GM23338 (cell line): ENCODE measurements around the gene PEX13. TPM values are rescaled to one million over a fixed set of nuclear protein-coding genes. Genes with fewer than 3 reads are reported as not detected.

Source experiments
- ATAC-seq: fragments of 200-7000 bp; cut with Tn5 transposase; 3 replicates; pipeline ENCODE4 v1.9.1; 2020
- DNase-seq: peaks from one replicate; pipeline ENCODE4 v3.0.0-alpha.2; 2015; ENCODE audit warnings: low spot score
- H2AFZ ChIP-seq: fragments of 200-600 bp; sonication (generic); 2 replicates; pipeline ENCODE4 v1.8.0; 2016; ENCODE audit warnings: antibody characterized with exemption, mild to moderate bottlenecking, moderate library complexity
- H3F3A ChIP-seq: fragments of 200-600 bp; sonication (generic); replicated peaks from 2 replicates; pipeline ENCODE4 v1.8.0; 2017; ENCODE audit warnings: antibody characterized with exemption, mixed run types, low read depth
- H3K27ac ChIP-seq: fragments of 200-600 bp; sonication (generic); 2 replicates; pipeline ENCODE4 v1.6.1; 2016; ENCODE audit warnings: low read depth
- H3K27me3 ChIP-seq: fragments of 200-600 bp; sonication (generic); 2 replicates; pipeline ENCODE4 v1.8.0; 2016; ENCODE audit warnings: mild to moderate bottlenecking, mixed run types, moderate library complexity; ENCODE audit not compliant: insufficient read depth
- H3K36me3 ChIP-seq: fragments of 200-600 bp; sonication (generic); 2 replicates; pipeline ENCODE4 v1.8.0; 2016; ENCODE audit warnings: mild to moderate bottlenecking; ENCODE audit not compliant: insufficient read depth
- H3K4me1 ChIP-seq: fragments of 200-600 bp; sonication (generic); 2 replicates; pipeline ENCODE4 v1.8.0; 2016; ENCODE audit warnings: mild to moderate bottlenecking, moderate library complexity; ENCODE audit not compliant: insufficient read depth
- H3K4me2 ChIP-seq: fragments of 200-600 bp; sonication (generic); 2 replicates; pipeline ENCODE4 v1.7.1; 2017; ENCODE audit warnings: mixed run types
- H3K4me3 ChIP-seq: fragments of 200-600 bp; sonication (generic); 2 replicates; pipeline ENCODE4 v1.6.1; 2016; ENCODE audit warnings: mixed run types
- H3K79me2 ChIP-seq: fragments of 200-600 bp; sonication (generic); replicated peaks from 2 replicates; pipeline ENCODE4 v1.8.0; 2017; ENCODE audit warnings: mild to moderate bottlenecking; ENCODE audit not compliant: insufficient read depth
- H3K9me2 ChIP-seq: fragments of 200-600 bp; sonication (generic); 2 replicates; pipeline ENCODE4 v1.8.0; 2017; ENCODE audit not compliant: insufficient read depth
- H4K20me1 ChIP-seq: fragments of 200-600 bp; sonication (generic); replicated peaks from 2 replicates; pipeline ENCODE4 v1.8.0; 2017; ENCODE audit warnings: mild to moderate bottlenecking; ENCODE audit not compliant: insufficient read depth
- H3K27ac Mint-ChIP-seq: 2 replicates; pipeline ENCODE4 v1.8.0; 2020; ENCODE audit warnings: inconsistent platforms, mild to moderate bottlenecking, moderate library complexity, mixed read lengths
- H3K27me3 Mint-ChIP-seq: 3 replicates; pipeline ENCODE4 v1.8.0; 2022; ENCODE audit warnings: low read depth, mild to moderate bottlenecking, moderate library complexity, mixed read lengths, inconsistent platforms; ENCODE audit not compliant: insufficient read depth, poor library complexity
- H3K36me3 Mint-ChIP-seq: 3 replicates; pipeline ENCODE4 v1.8.0; 2021; ENCODE audit warnings: low read depth, mild to moderate bottlenecking, inconsistent platforms, moderate library complexity, mixed read lengths
- H3K4me1 Mint-ChIP-seq: 3 replicates; pipeline ENCODE4 v1.8.0; 2020; ENCODE audit warnings: mild to moderate bottlenecking, inconsistent platforms, mixed read lengths
- H3K4me3 Mint-ChIP-seq: 3 replicates; pipeline ENCODE4 v1.8.0; 2021; ENCODE audit warnings: moderate library complexity, mild to moderate bottlenecking, inconsistent platforms, mixed read lengths
- H3K9me3 Mint-ChIP-seq: 3 replicates; pipeline ENCODE4 v1.8.0; 2020; ENCODE audit warnings: moderate library complexity, mild to moderate bottlenecking, inconsistent platforms, mixed read lengths
- CTCF ChIP-seq, 2 experiments: fragments of 200-600 bp in 1 of 2; sonication (generic) in 1 of 2; conservative IDR thresholded peaks; 2 replicates each; pipeline versions ENCODE4 v1.5.1 to v1.6.1; 2016 to 2017; ENCODE audit warnings: antibody characterized with exemption in 2 of 2, low read depth in 2 of 2, mild to moderate bottlenecking in 2 of 2, moderate library complexity in 1 of 2
- EZH2 ChIP-seq: fragments of 200-600 bp; sonication (generic); IDR thresholded peaks from one replicate; pipeline ENCODE4 v1.8.0; 2017; ENCODE audit warnings: antibody characterized with exemption, mild to moderate bottlenecking, low read depth; ENCODE audit not compliant: unreplicated experiment
- EZH2phosphoT487 ChIP-seq: fragments of 200-600 bp; sonication (generic); IDR thresholded peaks from one replicate; pipeline ENCODE4 v1.8.1; 2018; ENCODE audit warnings: antibody characterized with exemption; ENCODE audit not compliant: unreplicated experiment
- JUNB ChIP-seq: IDR thresholded peaks from one replicate; pipeline ENCODE4 v1.6.1; 2016; ENCODE audit warnings: antibody characterized with exemption; ENCODE audit not compliant: unreplicated experiment
- NANOG ChIP-seq: IDR thresholded peaks from 2 replicates; pipeline ENCODE4 v1.6.1; 2016; ENCODE audit warnings: antibody characterized with exemption, borderline replicate concordance
- POLR2AphosphoS5 ChIP-seq: IDR thresholded peaks from 2 replicates; pipeline ENCODE4 v1.6.1; 2016; ENCODE audit warnings: antibody characterized with exemption, low read depth
- REST ChIP-seq: IDR thresholded peaks from one replicate; pipeline ENCODE4 v1.6.1; 2018; ENCODE audit warnings: antibody characterized with exemption; ENCODE audit not compliant: unreplicated experiment
- ZNF331 ChIP-seq: fragments of 250-450 bp; sonication (Bioruptor Pico); IDR thresholded peaks from 2 replicates; pipeline ENCODE4 v1.5.0; 2020; ENCODE audit warnings: low read depth, mild to moderate bottlenecking, moderate library complexity
- polyA plus RNA-seq: library from polyadenylated mRNA; unstranded; fragments of >200 nt; fragmentation: Nextera tagmentation; extraction: Ambion mirVana; gene quantifications from 2 replicates; pipeline ENCODE4 v1.2.1, GENCODE V29; 2016
- total RNA-seq: library from RNA; depleted of rRNA; stranded (reverse); fragments of >200 nt; shearing (Covaris generic); gene quantifications from 2 replicates; pipeline ENCODE4 v1.2.3, GENCODE V29; 2014
- TF ChIP-seq, protein P1 (sequence below): IDR thresholded peaks from 2 replicates; pipeline ENCODE4 v1.6.1; 2016; ENCODE audit warnings: antibody characterized with exemption

The PEX13 gene
- total and polyA plus RNA-seq, 2 experiments from 2014 or later: 15.8 to 29.2 TPM

GRCh38 chr2:60998628-60999545 lies 18.6 kb upstream of the PEX13 start:
- Histone ChIP-seq H2AFZ (no peak overlapping the region), H3K27me3 (no peaks in the 10 kb centered on the region), H3K4me3 (no peak overlapping the region), H3K9me2 (no peaks in the 10 kb centered on the region), H3K4me1 (no peaks in the 10 kb centered on the region), H3K4me2 (no peak overlapping the region), H3F3A (no peaks in the 10 kb centered on the region), H3K27ac (no peak overlapping the region), H3K79me2 (no peaks in the 10 kb centered on the region), H4K20me1 (no peaks in the 10 kb centered on the region), H3K36me3 (no peaks in the 10 kb centered on the region)
- peak; percentile 63 for ATAC-seq
- Mint-ChIP-seq H3K27me3 (no peaks in the 10 kb centered on the region), H3K27ac (no peak overlapping the region), H3K9me3 (peaks cover 5% of the 10 kb centered on the region; the same call in 2 of the 3 replicates), H3K4me1 (peaks cover 11% of the 10 kb centered on the region), H3K4me3 (no peak overlapping the region), H3K36me3 (peaks cover 4% of the 10 kb centered on the region; the same call in 2 of the 3 replicates)
- TF ChIP-seq CTCF (conservative IDR thresholded peaks at IDR 0.05; ENCODE audit: low read depth in 2 of 2) (peak; percentile 66 to 83), REST (no peak)
- DNase-seq: peak; percentile 75

DNA sequence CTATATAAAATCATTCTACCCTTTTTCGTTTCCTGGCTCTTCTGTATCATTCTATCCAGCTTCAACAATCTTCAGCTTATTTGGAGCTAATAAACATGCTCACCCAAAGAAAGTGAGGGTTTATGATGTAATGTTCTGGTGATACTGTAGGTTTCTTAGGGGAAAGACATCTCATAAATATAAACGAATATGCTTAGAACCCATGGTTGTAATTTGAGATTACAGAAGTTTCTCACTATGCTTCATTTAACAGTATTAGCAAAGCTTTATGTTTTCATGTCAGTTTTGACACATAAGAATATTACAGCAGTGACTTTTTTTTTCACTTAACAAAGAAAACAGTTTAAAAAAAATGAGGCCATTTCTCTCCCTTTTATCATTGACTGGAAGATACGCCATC lies 11.8 kb upstream of the PEX13 start:
- H3K4me3 Mint-ChIP-seq: no peak overlapping the region
- no peak overlapping the region for H2AFZ ChIP-seq
- H3K9me2 ChIP-seq: no peaks in the 10 kb centered on the region
- no peaks in the 10 kb centered on the region for H3K36me3 Mint-ChIP-seq
- no peaks in the 10 kb centered on the region for H3K9me3 Mint-ChIP-seq
- peaks cover 17% of the 10 kb centered on the region for H3K4me1 Mint-ChIP-seq
- H3F3A ChIP-seq: no peaks in the 10 kb centered on the region
- no peak overlapping the region for H3K27ac ChIP-seq
- H4K20me1 ChIP-seq: no peaks in the 10 kb centered on the region
- no peaks in the 10 kb centered on the region for H3K79me2 ChIP-seq
- H3K27me3 ChIP-seq: no peaks in the 10 kb centered on the region
- no peak for DNase-seq
- H3K4me2 ChIP-seq: no peak overlapping the region
- H3K36me3 ChIP-seq: no peaks in the 10 kb centered on the region
- H3K4me1 ChIP-seq: no peaks in the 10 kb centered on the region
- no peak overlapping the region for H3K4me3 ChIP-seq
- H3K27ac Mint-ChIP-seq: no peak overlapping the region
- H3K27me3 Mint-ChIP-seq: no peaks in the 10 kb centered on the region
- no peak for ATAC-seq
- TF ChIP-seq EZH2 (no peak), EZH2phosphoT487 (no peak), POLR2AphosphoS5 (no peak), JUNB (no peak), NANOG (no peak), ZNF331 (CRISPR knock-in tag) (no peak)
- TF ChIP-seq, protein P1, sequence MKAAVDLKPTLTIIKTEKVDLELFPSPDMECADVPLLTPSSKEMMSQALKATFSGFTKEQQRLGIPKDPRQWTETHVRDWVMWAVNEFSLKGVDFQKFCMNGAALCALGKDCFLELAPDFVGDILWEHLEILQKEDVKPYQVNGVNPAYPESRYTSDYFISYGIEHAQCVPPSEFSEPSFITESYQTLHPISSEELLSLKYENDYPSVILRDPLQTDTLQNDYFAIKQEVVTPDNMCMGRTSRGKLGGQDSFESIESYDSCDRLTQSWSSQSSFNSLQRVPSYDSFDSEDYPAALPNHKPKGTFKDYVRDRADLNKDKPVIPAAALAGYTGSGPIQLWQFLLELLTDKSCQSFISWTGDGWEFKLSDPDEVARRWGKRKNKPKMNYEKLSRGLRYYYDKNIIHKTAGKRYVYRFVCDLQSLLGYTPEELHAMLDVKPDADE: no peak
